Cardiac muscle cell (in vitro differentiated cells and primary cell): ENCODE results near the gene TMEM108. TPM values are rescaled to one million over a fixed set of nuclear protein-coding genes. Genes with fewer than 3 reads are reported as not detected.

Source experiments
- DNase-seq, 2 donors: peaks; one replicate each; pipeline versions ENCODE4 v3.0.0 to v3.0.0-alpha.2; 2010 to 2017; ENCODE audit warnings: low read depth in 1 of 2, low spot score in 1 of 2
- H3K27ac ChIP-seq: fragments of 200-600 bp; sonication (generic); 2 replicates; pipeline ENCODE4 v1.5.1; 2016
- H3K27me3 ChIP-seq: fragments of 200-600 bp; sonication (generic); 2 replicates; pipeline ENCODE4 v1.6.0; 2016; ENCODE audit warnings: control low read depth
- H3K36me3 ChIP-seq: fragments of 200-600 bp; sonication (generic); 2 replicates; pipeline ENCODE4 v1.5.1; 2016; ENCODE audit warnings: control low read depth
- H3K4me1 ChIP-seq: fragments of 200-600 bp; sonication (generic); 2 replicates; pipeline ENCODE4 v1.8.1; 2017; ENCODE audit warnings: low read depth, mild to moderate bottlenecking, mixed run types
- H3K4me3 ChIP-seq: fragments of 200-600 bp; sonication (generic); 2 replicates; pipeline ENCODE4 v1.5.1; 2016; ENCODE audit warnings: mild to moderate bottlenecking
- H3K9me3 ChIP-seq: fragments of 200-600 bp; sonication (generic); 2 replicates; pipeline ENCODE4 v1.5.1; 2017; ENCODE audit warnings: low read depth, mild to moderate bottlenecking, control low read depth
- CTCF ChIP-seq: IDR thresholded peaks from 2 replicates; pipeline ENCODE4 v1.5.1; 2012; ENCODE audit warnings: low read depth, mild to moderate bottlenecking, low read length
- polyA plus RNA-seq: library from polyadenylated mRNA; unstranded; fragments of >200 nt; fragmentation: Nextera tagmentation; extraction: Ambion mirVana; gene quantifications from 2 replicates; pipeline ENCODE4 v1.2.1, GENCODE V29; 2016
- total RNA-seq: library from RNA; depleted of rRNA; stranded (reverse); fragments of >200 nt; gene quantifications from 2 replicates; pipeline ENCODE4 v1.2.3, GENCODE V29; 2016

The TMEM108 gene
- total and polyA plus RNA-seq, 2 experiments from 2014 or later, result 1.0 to 1.6 TPM

GRCh38 chr3:133303430-133303829 is 265.2 kb downstream of the TMEM108 start:
- no peak for DNase-seq
- no peaks in the 10 kb centered on the region for H3K9me3 ChIP-seq
- no peak overlapping the region for H3K27ac ChIP-seq
- H3K4me3 ChIP-seq, result no peak overlapping the region
- TF ChIP-seq CTCF, result no peak
- no peaks in the 10 kb centered on the region for H3K27me3 ChIP-seq
- H3K4me1 ChIP-seq, result no peaks in the 10 kb centered on the region
- no peaks in the 10 kb centered on the region for H3K36me3 ChIP-seq

- no peak for TF ChIP-seq CTCF
- Histone ChIP-seq H3K9me3 (no peaks in the 10 kb centered on the region), H3K4me3 (no peak overlapping the region), H3K27ac (no peak overlapping the region), H3K27me3 (no peaks in the 10 kb centered on the region), H3K4me1 (no peaks in the 10 kb centered on the region), H3K36me3 (no peaks in the 10 kb centered on the region)
- no peak for DNase-seq
Observed at GRCh38 chr3:133317866-133318265, 279.7 kb downstream of the TMEM108 start.

GRCh38 chr3:133328373-133328772 is 290.2 kb downstream of the TMEM108 start:
- no peak for DNase-seq
- Histone ChIP-seq H3K4me3 (no peak overlapping the region), H3K9me3 (no peaks in the 10 kb centered on the region), H3K27me3 (no peaks in the 10 kb centered on the region), H3K4me1 (no peaks in the 10 kb centered on the region), H3K27ac (no peak overlapping the region), H3K36me3 (no peaks in the 10 kb centered on the region)
- TF ChIP-seq CTCF, result no peak

- no peak for DNase-seq
- H3K27me3 ChIP-seq, result no peaks in the 10 kb centered on the region
Observed at GRCh38 chr3:133329626-133330025, 291.4 kb downstream of the TMEM108 start.

GRCh38 chr3:133330065-133330464 is 291.9 kb downstream of the TMEM108 start:
- H3K4me1 ChIP-seq, result no peaks in the 10 kb centered on the region
- H3K9me3 ChIP-seq, result no peaks in the 10 kb centered on the region
- no peaks in the 10 kb centered on the region for H3K36me3 ChIP-seq
- no peaks in the 10 kb centered on the region for H3K27me3 ChIP-seq
- no peak for TF ChIP-seq CTCF
- peak; percentile 3 to 35 for DNase-seq
- no peak overlapping the region for H3K27ac ChIP-seq
- no peak overlapping the region for H3K4me3 ChIP-seq

More at GRCh38 chr3:133329626-133330025, 291.4 kb downstream of the TMEM108 start:
- no peak overlapping the region for H3K4me3 ChIP-seq
- no peaks in the 10 kb centered on the region for H3K9me3 ChIP-seq
- no peaks in the 10 kb centered on the region for H3K4me1 ChIP-seq
- no peak for TF ChIP-seq CTCF
- H3K27ac ChIP-seq, result no peak overlapping the region
- H3K36me3 ChIP-seq, result no peaks in the 10 kb centered on the region

- H3K36me3 ChIP-seq, result no peaks in the 10 kb centered on the region
- DNase-seq, result no peak
- no peaks in the 10 kb centered on the region for H3K4me1 ChIP-seq
- H3K4me3 ChIP-seq, result no peak overlapping the region
- H3K27me3 ChIP-seq, result no peaks in the 10 kb centered on the region
- H3K27ac ChIP-seq, result no peak overlapping the region
- no peak for TF ChIP-seq CTCF
- H3K9me3 ChIP-seq, result no peaks in the 10 kb centered on the region
Observed at GRCh38 chr3:133330522-133330921, 292.3 kb downstream of the TMEM108 start.
